HCT116 (cell line): ENCODE measurements around the gene TOPAZ1.

Experiments
- POLR2A ChIP-seq: IDR thresholded peaks from 2 replicates; pipeline ENCODE4 v1.7.0; 2011; ENCODE audit warnings: borderline replicate concordance; ENCODE audit not compliant: insufficient read depth, insufficient read length; ENCODE audit errors: extremely low read depth
- YY1 ChIP-seq: IDR thresholded peaks from 2 replicates; pipeline ENCODE4 v1.6.1; 2011; ENCODE audit warnings: low read length, low read depth, moderate library complexity, mild to moderate bottlenecking; ENCODE audit not compliant: insufficient replicate concordance; ENCODE audit errors: extremely low read depth

DNA sequence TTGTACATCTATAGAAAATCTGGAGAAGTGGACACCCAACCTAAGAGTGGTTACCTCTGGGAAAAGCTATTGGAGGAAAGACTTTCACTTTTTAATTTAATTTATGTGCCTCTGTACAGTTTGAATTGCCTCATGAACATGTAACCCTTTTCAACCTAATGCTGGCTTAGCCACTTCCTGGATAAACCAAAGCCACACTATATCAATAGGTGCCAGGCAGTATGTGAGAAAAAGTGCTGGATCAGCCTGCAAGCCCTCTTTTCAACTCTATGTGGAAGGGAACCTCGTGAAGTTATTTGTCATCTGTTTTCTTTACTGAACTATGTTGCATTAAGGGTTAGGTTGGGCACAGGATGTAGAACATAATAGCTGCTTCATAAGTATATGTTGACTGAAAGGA, 9.3 kb upstream of the TOPAZ1 start:
- TF ChIP-seq POLR2A: no peak
- no peak for TF ChIP-seq YY1
